HepG2 (cell line): ENCODE measurements around the gene MRPL2. TPM values are rescaled to one million over a fixed set of nuclear protein-coding genes. Genes with fewer than 3 reads are reported as not detected.

Experiments used
- CBFB ChIP-seq: sonication (generic); formaldehyde crosslinking; IDR thresholded peaks from 2 replicates; pipeline ENCODE4 v1.4.0; 2020; ENCODE audit warnings: missing genetic modification reagents
- GPBP1L1 ChIP-seq: sonication (generic); formaldehyde crosslinking; IDR thresholded peaks from 2 replicates; pipeline ENCODE4 v1.5.0; 2020; ENCODE audit warnings: mild to moderate bottlenecking, missing genetic modification reagents
- HNF1A ChIP-seq, 2 experiments: sonication (generic) in 1 of 2; formaldehyde crosslinking in 1 of 2; IDR thresholded peaks; 2 replicates each; pipeline versions ENCODE4 v1.4.0 to v1.6.1; 2016 to 2020; ENCODE audit warnings: borderline replicate concordance in 1 of 2, low read depth in 1 of 2, mild to moderate bottlenecking in 1 of 2, missing genetic modification reagents in 1 of 2
- MEIS2 ChIP-seq: sonication (generic); formaldehyde crosslinking; IDR thresholded peaks from 2 replicates; pipeline ENCODE4 v1.9.0; 2021; ENCODE audit warnings: mild to moderate bottlenecking, missing genetic modification reagents
- NRL ChIP-seq: sonication (generic); formaldehyde crosslinking; IDR thresholded peaks from 2 replicates; pipeline ENCODE4 v1.5.0; 2020; ENCODE audit warnings: missing genetic modification reagents, mild to moderate bottlenecking, moderate library complexity, borderline replicate concordance
- PAXIP1 ChIP-seq: sonication (generic); formaldehyde crosslinking; conservative IDR thresholded peaks from 2 replicates; pipeline ENCODE4 v1.4.0; 2020; ENCODE audit warnings: mild to moderate bottlenecking, missing genetic modification reagents, moderate library complexity
- PITX1 ChIP-seq: sonication (generic); formaldehyde crosslinking; IDR thresholded peaks from 2 replicates; pipeline ENCODE4 v1.5.1; 2020; ENCODE audit warnings: mild to moderate bottlenecking, missing genetic modification reagents
- PTBP1 ChIP-seq: fragments of 200-400 bp; formaldehyde crosslinking; IDR thresholded peaks from 2 replicates; pipeline ENCODE4 v1.6.1; 2018; ENCODE audit warnings: low read length, low read depth; ENCODE audit not compliant: poor library complexity, severe bottlenecking
- RXRA ChIP-seq: sonication (generic); formaldehyde crosslinking; IDR thresholded peaks from 2 replicates; pipeline ENCODE4 v1.5.1; 2020; ENCODE audit warnings: missing genetic modification reagents
- SRY ChIP-seq: sonication (generic); formaldehyde crosslinking; IDR thresholded peaks from 2 replicates; pipeline ENCODE4 v1.8.0; 2022; ENCODE audit warnings: mild to moderate bottlenecking, missing genetic modification reagents
- ZFY ChIP-seq: sonication (generic); formaldehyde crosslinking; IDR thresholded peaks from 2 replicates; pipeline ENCODE4 v1.4.0; 2020; ENCODE audit warnings: missing genetic modification reagents
- ZNF224 ChIP-seq: sonication (generic); formaldehyde crosslinking; IDR thresholded peaks from 2 replicates; pipeline ENCODE4 v1.5.0; 2020; ENCODE audit warnings: mild to moderate bottlenecking, missing genetic modification reagents
- ZNF292 ChIP-seq: sonication (generic); formaldehyde crosslinking; IDR thresholded peaks from 2 replicates; pipeline ENCODE4 v1.8.1; 2022; ENCODE audit warnings: mild to moderate bottlenecking, low read depth, missing genetic modification reagents, borderline replicate concordance
- ZNF609 ChIP-seq: sonication (generic); formaldehyde crosslinking; IDR thresholded peaks from 2 replicates; pipeline ENCODE4 v1.4.0; 2020; ENCODE audit warnings: mild to moderate bottlenecking, missing genetic modification reagents, borderline replicate concordance
- polyA plus RNA-seq, 8 experiments: library from polyadenylated mRNA; depleted of rRNA in 3 of 8; stranded (reverse) in 7 of 8; unstranded in 1 of 8; fragments of >200 nt; fragmentation: Illumina TruSeq in 4 of 8; extraction: Trizol in 4 of 8; gene quantifications; 2 replicates each; pipeline versions ENCODE4 v1.2.1 to v1.2.3, GENCODE V29; 2011 to 2016; ENCODE audit warnings: low read depth in 4 of 8, missing spikeins in 1 of 8, mixed read lengths in 1 of 8; ENCODE audit not compliant: insufficient read depth in 1 of 8
- total RNA-seq, 5 experiments: library from RNA; depleted of rRNA; stranded (reverse); fragments of >200 nt; fragmentation: Illumina TruSeq; extraction: Trizol; gene quantifications; 2 replicates each; pipeline ENCODE4 v1.2.3, GENCODE V29; 2016; ENCODE audit warnings: low read depth in 1 of 5

MRPL2 gene
- total and polyA plus RNA-seq, 2 of the 13 experiments (the other 11 are each of a cell fraction or from before 2014, with no cell fraction given): 56.8 to 65.6 TPM

GRCh38 chr6:43096451-43097097, 37.3 kb upstream of the MRPL2 start (continued):
- TF ChIP-seq NRL (peak; percentile 44; the same call in 1 of the 2 replicates), ZFY (CRISPR knock-in tag) (peak; percentile 31; the same call in 1 of the 2 replicates), ZNF609 (CRISPR knock-in tag) (no peak), ZNF292 (peak; percentile 81; the same call in 1 of the 2 replicates), ZNF224 (CRISPR knock-in tag) (no peak), PTBP1 (no peak), CBFB (CRISPR knock-in tag) (no peak), MEIS2 (no peak), SRY (no peak), HNF1A (IDR thresholded peaks at IDR 0.05; ENCODE audit: low read depth) (no peak), HNF1A (CRISPR knock-in tag; IDR thresholded peaks at IDR 0.05; ENCODE audit: borderline replicate concordance) (0 out of 2 replicates have a peak, but pooled peaks have one; percentile 35), PITX1 (CRISPR knock-in tag) (0 out of 2 replicates have a peak, but pooled peaks have one; percentile 45), PAXIP1 (no peak), RXRA (CRISPR knock-in tag) (no peak), GPBP1L1 (no peak)
